Duodenal mucosa (tissue), 2 donors: ENCODE results near the gene ZNF768.
"Not testable (repeated sequence)": the region's sequence is repeated elsewhere in the genome, so short reads cannot be mapped to it uniquely, and the experiment has no call there.

Experiments
- H3K27ac ChIP-seq: one replicate; pipeline ENCODE4 v1.7.0; 2013; ENCODE audit warnings: low read depth, low read length
- H3K27me3 ChIP-seq, 2 donors: one replicate each; pipeline ENCODE4 v1.7.0; 2013; ENCODE audit warnings: low read length in 2 of 2, control low read depth in 1 of 2; ENCODE audit not compliant: insufficient read depth in 2 of 2, control insufficient read depth in 1 of 2
- H3K36me3 ChIP-seq, 2 donors: one replicate each; pipeline ENCODE4 v1.7.0; 2013; ENCODE audit warnings: low read length in 2 of 2, control low read depth in 1 of 2; ENCODE audit not compliant: insufficient read depth in 2 of 2, control insufficient read depth in 1 of 2
- H3K4me1 ChIP-seq, 2 donors: one replicate each; pipeline ENCODE4 v1.7.0; 2013; ENCODE audit warnings: low read length in 2 of 2, control low read depth in 1 of 2; ENCODE audit not compliant: insufficient read depth in 2 of 2, control insufficient read depth in 1 of 2
- H3K4me3 ChIP-seq, 2 donors: one replicate each; pipeline ENCODE4 v1.7.0; 2013; ENCODE audit warnings: low read length in 2 of 2, low read depth in 1 of 2
- H3K9ac ChIP-seq, 2 donors: one replicate each; pipeline ENCODE4 v1.7.0; 2013; ENCODE audit warnings: low read length in 2 of 2, low read depth in 1 of 2
- H3K9me3 ChIP-seq, 2 donors: one replicate each; pipeline ENCODE4 v1.7.0; 2013; ENCODE audit warnings: low read length in 2 of 2, control low read depth in 1 of 2; ENCODE audit not compliant: control insufficient read depth in 1 of 2

The ZNF768 gene

GRCh38 chr16:30522702-30523463 lies 3.5 kb downstream of the ZNF768 start:
- not testable (repeated sequence) for H3K9ac ChIP-seq, H3K27ac ChIP-seq, H3K4me3 ChIP-seq, H3K9me3 ChIP-seq, H3K27me3 ChIP-seq, H3K36me3 ChIP-seq
- H3K4me1 ChIP-seq = peaks cover 26 to 34% of the 10 kb centered on the region in 2 donors

DNA sequence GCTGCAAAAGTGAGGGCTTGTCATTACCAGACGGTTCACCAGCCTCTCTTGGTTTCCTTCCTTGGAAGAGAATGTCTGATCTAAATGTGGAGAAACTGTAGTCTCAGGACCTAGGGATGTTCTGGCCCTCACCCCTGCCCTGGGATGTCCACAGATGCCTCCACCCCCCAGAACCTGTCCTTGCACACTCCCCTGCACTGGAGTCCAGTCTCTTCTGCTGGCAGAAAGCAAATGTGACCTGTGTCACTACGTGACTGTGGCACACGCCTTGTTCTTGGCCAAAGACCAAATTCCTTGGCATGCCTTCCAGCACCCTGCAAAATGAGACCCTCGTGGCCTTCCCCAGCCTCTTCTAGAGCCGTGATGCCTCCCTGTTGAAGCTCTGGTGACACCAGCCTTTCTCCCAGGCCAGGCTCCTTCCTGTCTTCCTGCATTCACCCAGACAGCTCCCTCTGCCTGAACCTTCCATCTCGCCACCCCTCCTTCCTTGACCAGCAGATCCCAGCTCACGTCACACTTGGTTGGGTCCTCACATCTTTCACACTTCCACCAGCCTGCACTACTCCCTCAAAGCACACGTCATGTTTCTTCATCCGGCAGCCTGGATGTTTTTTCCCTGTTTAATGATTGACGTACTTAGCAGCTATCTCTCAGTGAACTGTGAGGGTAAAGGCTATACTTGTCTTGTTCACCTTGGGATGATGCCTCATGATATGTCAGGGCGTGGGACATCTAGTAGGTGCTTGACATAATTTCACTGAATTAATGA lies 4.3 kb downstream of the ZNF768 start:
- Histone ChIP-seq H3K9ac (no peak overlapping the region), H3K4me3 (no peak overlapping the region)

DNA sequence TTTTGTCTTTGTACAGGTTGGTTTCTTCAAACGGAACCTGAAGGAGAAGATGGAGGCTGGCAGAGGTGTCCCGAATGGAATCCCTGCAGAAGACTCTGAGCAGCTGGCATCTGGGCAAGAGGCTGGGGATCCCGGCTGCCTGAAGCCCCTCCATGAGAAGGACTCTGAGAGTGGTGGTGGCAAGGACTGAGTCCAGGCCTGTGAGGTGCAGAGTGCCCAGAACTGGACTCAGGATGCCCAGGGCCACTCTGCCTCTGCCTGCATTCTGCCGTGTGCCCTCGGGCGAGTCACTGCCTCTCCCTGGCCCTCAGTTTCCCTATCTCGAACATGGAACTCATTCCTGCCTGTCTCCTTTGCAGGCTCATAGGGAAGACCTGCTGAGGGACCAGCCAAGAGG lies 4.9 kb downstream of the ZNF768 start:
- H3K36me3 ChIP-seq = peaks cover 0 to 14% of the 10 kb centered on the region in 2 donors
- H3K9me3 ChIP-seq = no peaks in the 10 kb centered on the region
- H3K9ac ChIP-seq = peak overlapping the region in 1 of 2 donors; percentile 12
- no peak overlapping the region for H3K27ac ChIP-seq
- no peaks in the 10 kb centered on the region for H3K27me3 ChIP-seq
- peaks cover 21 to 29% of the 10 kb centered on the region in 2 donors for H3K4me1 ChIP-seq
- H3K4me3 ChIP-seq = no peak overlapping the region

More for the DNA sequence above, 4.3 kb downstream of the ZNF768 start:
- Histone ChIP-seq H3K27me3 (no peaks in the 10 kb centered on the region), H3K9me3 (no peaks in the 10 kb centered on the region), H3K27ac (peak overlapping the region; percentile 41), H3K4me1 (peaks cover 21 to 29% of the 10 kb centered on the region in 2 donors), H3K36me3 (peaks cover 0 to 11% of the 10 kb centered on the region in 2 donors)

GRCh38 chr16:30519120-30520049 lies 7.0 kb downstream of the ZNF768 start:
- Histone ChIP-seq H3K36me3 (peaks cover 0 to 6% of the 10 kb centered on the region in 2 donors), H3K9me3 (no peaks in the 10 kb centered on the region), H3K27me3 (no peaks in the 10 kb centered on the region), H3K9ac (no peak overlapping the region), H3K4me3 (no peak overlapping the region), H3K4me1 (peaks cover 12 to 16% of the 10 kb centered on the region in 2 donors), H3K27ac (no peak overlapping the region)

DNA sequence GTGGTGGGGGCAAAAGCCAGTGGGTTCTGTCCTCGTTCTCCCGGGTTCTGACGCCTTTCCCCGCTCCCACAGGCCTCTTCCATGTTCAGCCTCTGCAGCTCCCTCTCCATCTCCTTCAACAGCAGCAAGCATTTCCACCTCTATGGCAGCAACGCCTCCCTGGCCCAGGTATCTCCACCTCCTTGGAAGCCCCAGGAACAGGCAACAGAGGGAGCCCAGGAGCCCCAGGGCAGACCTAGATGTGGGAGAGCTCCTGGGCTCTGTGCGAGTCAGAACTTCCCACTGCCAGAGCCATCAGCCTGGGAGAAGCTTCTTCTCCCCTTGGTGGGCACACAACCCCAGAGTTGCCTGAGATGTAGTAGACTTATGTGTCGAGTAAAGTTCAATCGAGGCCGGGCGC lies 7.8 kb downstream of the ZNF768 start:
- no peak overlapping the region for H3K4me3 ChIP-seq
- peaks cover 12 to 16% of the 10 kb centered on the region in 2 donors for H3K4me1 ChIP-seq
- no peak overlapping the region for H3K27ac ChIP-seq
- H3K36me3 ChIP-seq = peaks cover 0 to 11% of the 10 kb centered on the region in 2 donors
- H3K27me3 ChIP-seq = no peaks in the 10 kb centered on the region
- no peaks in the 10 kb centered on the region for H3K9me3 ChIP-seq
- no peak overlapping the region for H3K9ac ChIP-seq

GRCh38 chr16:30515275-30515674 lies 11.1 kb downstream of the ZNF768 start:
- Histone ChIP-seq H3K9me3 (no peaks in the 10 kb centered on the region), H3K4me1 (peaks cover 0 to 7% of the 10 kb centered on the region in 2 donors), H3K36me3 (peaks cover 0 to 24% of the 10 kb centered on the region in 2 donors), H3K27ac (no peak overlapping the region), H3K27me3 (no peaks in the 10 kb centered on the region), H3K4me3 (no peak overlapping the region), H3K9ac (no peak overlapping the region)

DNA sequence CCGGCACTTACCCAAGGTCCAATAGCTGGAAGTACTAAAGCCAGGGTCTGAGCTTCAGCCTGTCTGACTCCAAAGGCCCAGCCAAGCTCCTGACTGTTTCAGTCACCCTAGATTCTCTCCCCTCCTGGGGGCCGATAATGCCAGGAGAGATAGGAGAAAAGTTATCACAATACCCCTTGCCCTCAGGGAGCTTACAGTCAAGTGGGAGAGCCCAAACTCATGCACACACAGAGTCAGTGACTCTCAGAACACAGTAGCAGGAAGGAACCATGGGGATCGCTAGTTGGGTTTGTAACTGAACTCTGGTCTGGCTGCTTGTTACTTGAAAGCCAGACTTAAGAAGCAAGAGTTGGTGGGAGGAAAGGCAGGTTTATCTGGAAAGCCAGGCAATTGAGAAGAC lies 14.9 kb downstream of the ZNF768 start:
- peaks cover 0 to 24% of the 10 kb centered on the region in 2 donors for H3K36me3 ChIP-seq
- H3K27ac ChIP-seq = no peak overlapping the region
- H3K9me3 ChIP-seq = no peaks in the 10 kb centered on the region
- peaks cover 0 to 15% of the 10 kb centered on the region in 2 donors for H3K4me1 ChIP-seq
- no peaks in the 10 kb centered on the region for H3K27me3 ChIP-seq
- no peak overlapping the region for H3K9ac ChIP-seq
- no peak overlapping the region for H3K4me3 ChIP-seq

GRCh38 chr16:30510376-30510938 lies 15.9 kb downstream of the ZNF768 start:
- Histone ChIP-seq H3K9me3 (no peaks in the 10 kb centered on the region), H3K27me3 (no peaks in the 10 kb centered on the region), H3K9ac (no peak overlapping the region), H3K4me1 (peaks cover 0 to 15% of the 10 kb centered on the region in 2 donors), H3K36me3 (peaks cover 0 to 24% of the 10 kb centered on the region in 2 donors), H3K27ac (no peak overlapping the region), H3K4me3 (no peak overlapping the region)

DNA sequence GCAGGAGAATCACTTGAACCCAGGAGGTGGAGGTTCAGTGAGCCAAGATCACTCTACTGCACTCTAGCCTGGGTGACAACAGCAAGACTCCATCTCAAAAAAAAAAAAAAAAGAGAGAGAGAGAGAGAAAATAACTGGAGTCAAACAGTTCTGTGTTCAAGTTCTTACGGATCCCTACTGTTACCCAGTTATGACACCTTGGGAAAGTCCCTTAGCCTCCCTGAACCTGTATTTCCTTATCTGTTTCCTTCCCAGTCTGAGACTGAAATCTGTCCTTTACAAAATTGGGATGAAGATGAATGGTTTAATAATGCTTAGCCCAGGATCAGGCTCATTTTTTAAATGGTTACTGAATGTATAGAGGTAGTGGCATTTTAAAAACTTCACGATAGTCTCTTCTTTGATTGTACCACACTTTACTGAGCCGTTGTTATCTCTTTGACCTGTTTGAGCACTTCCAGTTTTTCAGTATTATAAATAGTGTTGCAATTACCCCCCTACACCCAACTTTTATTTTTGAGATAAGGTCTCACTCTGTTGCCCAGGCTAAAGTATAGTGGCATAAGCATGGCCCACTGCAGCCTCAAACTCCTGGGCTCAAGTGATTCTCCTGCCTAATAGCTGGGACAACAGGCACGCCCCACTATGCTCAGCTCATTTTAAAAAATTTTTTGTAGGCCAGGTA lies 17.1 kb downstream of the ZNF768 start:
- H3K36me3 ChIP-seq = peaks cover 0 to 32% of the 10 kb centered on the region in 2 donors

More for the DNA sequence above, 17.1 kb downstream of the ZNF768 start:
- Histone ChIP-seq H3K4me3 (no peak overlapping the region), H3K4me1 (peaks cover 0 to 15% of the 10 kb centered on the region in 2 donors), H3K27me3 (no peaks in the 10 kb centered on the region), H3K9ac (no peak overlapping the region), H3K9me3 (no peaks in the 10 kb centered on the region), H3K27ac (no peak overlapping the region)
